OCI-LY7 (cell line): Measurements from ENCODE around the gene AMZ1. TPM values are rescaled to one million over a fixed set of nuclear protein-coding genes. Genes with fewer than 3 reads are reported as not detected.
"Not testable (repeated sequence)": the region's sequence is repeated elsewhere in the genome, so short reads cannot be mapped to it uniquely, and the experiment has no call there.

Source experiments
- BruUV-seq: library from RNA; stranded (reverse); fragments of 400-500 nt; replicated peaks from 2 replicates; lab custom pipeline; 2021; lab: Mats Ljungman, UMichigan
- CTCF ChIA-PET: fragments of 300-600 bp; sonication (Branson Sonifier 250); formaldehyde crosslinking; loops from one replicate; lab custom pipeline; 2022; ENCODE audit warnings: antibody characterized with exemption; ENCODE audit not compliant: unreplicated experiment; lab: Charles Lee
- POLR2A ChIA-PET: fragments of 300-600 bp; sonication (Branson Sonifier 250); formaldehyde crosslinking; loops from one replicate; lab custom pipeline; 2022; ENCODE audit warnings: antibody characterized with exemption; lab: Charles Lee
- DNase-seq: peaks from one replicate; pipeline ENCODE4 v3.0.0-alpha.2; 2015; ENCODE audit warnings: low spot score
- H2AFZ ChIP-seq: fragments of 200-600 bp; sonication (generic), shearing (Covaris generic); 2 replicates; pipeline ENCODE4 v1.6.1; 2014; ENCODE audit warnings: mild to moderate bottlenecking, antibody characterized with exemption, low read length, moderate library complexity
- H3K27ac ChIP-seq: fragments of 200-600 bp; sonication (generic); 2 replicates; pipeline ENCODE4 v1.5.1; 2014; ENCODE audit warnings: mixed run types, low read depth, mild to moderate bottlenecking, moderate library complexity, low read length, inconsistent platforms; ENCODE audit not compliant: poor library complexity, severe bottlenecking
- H3K36me3 ChIP-seq: fragments of 200-600 bp; sonication (generic); 2 replicates; pipeline ENCODE4 v1.6.1; 2014; ENCODE audit warnings: mild to moderate bottlenecking, antibody characterized with exemption, low read length, moderate library complexity, mixed read lengths; ENCODE audit not compliant: insufficient read depth
- H3K4me1 ChIP-seq: fragments of 200-600 bp; sonication (generic); 2 replicates; pipeline ENCODE4 v1.5.1; 2014; ENCODE audit warnings: mild to moderate bottlenecking, low read length; ENCODE audit not compliant: insufficient read depth, poor library complexity, severe bottlenecking
- H3K4me2 ChIP-seq: fragments of 200-600 bp; sonication (generic); 2 replicates; pipeline ENCODE4 v1.6.1; 2014; ENCODE audit warnings: mild to moderate bottlenecking, low read length
- H3K4me3 ChIP-seq: fragments of 200-600 bp; sonication (generic); 2 replicates; pipeline ENCODE4 v1.5.1; 2014; ENCODE audit warnings: mild to moderate bottlenecking, low read depth, low read length; ENCODE audit not compliant: poor library complexity, severe bottlenecking
- H3K79me2 ChIP-seq: fragments of 200-600 bp; sonication (generic); 2 replicates; pipeline ENCODE4 v1.6.1; 2016; ENCODE audit warnings: low read depth, mild to moderate bottlenecking, low read length, moderate library complexity, mixed read lengths; ENCODE audit not compliant: insufficient read depth
- H3K9me2 ChIP-seq: fragments of 200-600 bp; sonication (generic); 2 replicates; pipeline ENCODE4 v1.6.1; 2016; ENCODE audit warnings: mild to moderate bottlenecking, low read length, mixed read lengths; ENCODE audit not compliant: insufficient read depth
- H3K9me3 ChIP-seq: fragments of 200-600 bp; sonication (generic); 2 replicates; pipeline ENCODE4 v1.6.1; 2014; ENCODE audit warnings: mild to moderate bottlenecking, mixed run types, low read length, mixed read lengths
- H4K20me1 ChIP-seq: fragments of 200-600 bp; sonication (generic); 2 replicates; pipeline ENCODE4 v1.6.1; 2014; ENCODE audit warnings: mild to moderate bottlenecking, antibody characterized with exemption, low read length, moderate library complexity, mixed read lengths; ENCODE audit not compliant: insufficient read depth
- EZH2phosphoT487 ChIP-seq: fragments of 200-600 bp; sonication (generic); IDR thresholded peaks from 2 replicates; pipeline ENCODE4 v1.6.1; 2018; ENCODE audit warnings: low read depth, borderline replicate concordance, mild to moderate bottlenecking, mixed run types, antibody characterized with exemption, low read length, moderate library complexity, mixed read lengths
- intact Hi-C: fragments of 100-400 bp; cut with micrococcal nuclease; formaldehyde crosslinking; loops from one replicate; pipeline ENCODE4 v1.10.0; 2022; ENCODE audit not compliant: unreplicated experiment
- total RNA-seq, 2 experiments: library from RNA; depleted of rRNA in 1 of 2; stranded (reverse); fragments of >200 nt in 1 of 2; shearing (Covaris generic) in 1 of 2; gene quantifications; 2 replicates each; pipeline ENCODE4 v1.2.3, GENCODE V29; 2014 to 2022
- TF ChIP-seq, protein P1 (sequence below): fragments of 200-600 bp; sonication (generic); conservative IDR thresholded peaks from 2 replicates; pipeline ENCODE4 v1.5.1; 2014; ENCODE audit warnings: mild to moderate bottlenecking, antibody characterized with exemption, low read length, moderate library complexity, mixed read lengths

The AMZ1 gene
- total RNA-seq, 2 experiments from 2014 or later: 1.4 to 2.7 TPM

DNA sequence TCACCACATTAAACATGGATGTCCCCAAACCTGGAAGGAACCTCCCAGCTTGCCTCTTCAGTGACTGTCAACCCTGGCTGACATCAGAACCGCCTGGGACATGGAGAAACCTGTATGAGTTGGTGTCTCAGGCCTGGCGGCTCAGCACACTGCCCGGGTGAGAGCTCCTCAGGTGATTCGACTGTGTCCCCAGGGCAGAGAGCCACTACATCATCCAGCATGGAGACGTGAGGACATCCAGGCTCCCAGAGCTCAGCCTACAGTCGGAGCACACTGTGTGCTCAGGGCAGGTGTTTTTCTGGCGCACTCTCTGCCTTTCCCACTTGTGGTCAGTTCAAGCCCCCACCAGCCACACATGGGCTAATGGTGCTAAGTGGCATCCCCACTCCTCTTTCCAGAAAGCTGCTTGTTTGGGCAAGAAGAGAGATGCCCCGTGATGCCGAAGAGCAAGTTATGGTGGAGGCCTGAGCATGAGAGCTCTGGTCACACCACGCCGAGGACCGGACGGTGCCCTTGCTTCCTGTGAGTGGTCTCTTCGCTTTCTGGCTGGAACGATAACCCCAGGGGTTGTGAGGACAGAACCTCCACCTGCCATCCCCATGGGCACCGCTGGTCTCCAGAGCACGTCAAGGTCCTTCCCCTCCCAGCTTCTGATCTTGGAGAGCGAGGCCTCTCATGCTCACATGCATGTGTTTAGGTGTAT lies 38.5 kb downstream of the AMZ1 start:
- POLR2A ChIA-PET: no interaction called here
- intact Hi-C loops: no loop called here
- H3K4me2 ChIP-seq: no peak overlapping the region
- no peak overlapping the region for H3K4me3 ChIP-seq
- no peaks in the 10 kb centered on the region for H3K4me1 ChIP-seq
- no peaks in the 10 kb centered on the region for H3K9me2 ChIP-seq
- 0 out of 2 replicates have a peak, but pooled peaks cover 4% of the 10 kb centered on the region for H3K36me3 ChIP-seq
- no peak for TF ChIP-seq EZH2phosphoT487
- TF ChIP-seq, protein P1, sequence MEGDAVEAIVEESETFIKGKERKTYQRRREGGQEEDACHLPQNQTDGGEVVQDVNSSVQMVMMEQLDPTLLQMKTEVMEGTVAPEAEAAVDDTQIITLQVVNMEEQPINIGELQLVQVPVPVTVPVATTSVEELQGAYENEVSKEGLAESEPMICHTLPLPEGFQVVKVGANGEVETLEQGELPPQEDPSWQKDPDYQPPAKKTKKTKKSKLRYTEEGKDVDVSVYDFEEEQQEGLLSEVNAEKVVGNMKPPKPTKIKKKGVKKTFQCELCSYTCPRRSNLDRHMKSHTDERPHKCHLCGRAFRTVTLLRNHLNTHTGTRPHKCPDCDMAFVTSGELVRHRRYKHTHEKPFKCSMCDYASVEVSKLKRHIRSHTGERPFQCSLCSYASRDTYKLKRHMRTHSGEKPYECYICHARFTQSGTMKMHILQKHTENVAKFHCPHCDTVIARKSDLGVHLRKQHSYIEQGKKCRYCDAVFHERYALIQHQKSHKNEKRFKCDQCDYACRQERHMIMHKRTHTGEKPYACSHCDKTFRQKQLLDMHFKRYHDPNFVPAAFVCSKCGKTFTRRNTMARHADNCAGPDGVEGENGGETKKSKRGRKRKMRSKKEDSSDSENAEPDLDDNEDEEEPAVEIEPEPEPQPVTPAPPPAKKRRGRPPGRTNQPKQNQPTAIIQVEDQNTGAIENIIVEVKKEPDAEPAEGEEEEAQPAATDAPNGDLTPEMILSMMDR: no peak
- CTCF ChIA-PET: interaction anchor here (0.6 kb wide), 1 partner anchor 28 kb away, joined by 3 read pairs; no protein-coding TSS in a partner anchor
- H2AFZ ChIP-seq: no peak overlapping the region
- no peak for DNase-seq
- no peaks in the 10 kb centered on the region for H3K79me2 ChIP-seq
- H3K27ac ChIP-seq: no peak overlapping the region
- no peaks in the 10 kb centered on the region for H4K20me1 ChIP-seq
- no peaks in the 10 kb centered on the region for H3K9me3 ChIP-seq
- BruUV-seq: no TSS peak

DNA sequence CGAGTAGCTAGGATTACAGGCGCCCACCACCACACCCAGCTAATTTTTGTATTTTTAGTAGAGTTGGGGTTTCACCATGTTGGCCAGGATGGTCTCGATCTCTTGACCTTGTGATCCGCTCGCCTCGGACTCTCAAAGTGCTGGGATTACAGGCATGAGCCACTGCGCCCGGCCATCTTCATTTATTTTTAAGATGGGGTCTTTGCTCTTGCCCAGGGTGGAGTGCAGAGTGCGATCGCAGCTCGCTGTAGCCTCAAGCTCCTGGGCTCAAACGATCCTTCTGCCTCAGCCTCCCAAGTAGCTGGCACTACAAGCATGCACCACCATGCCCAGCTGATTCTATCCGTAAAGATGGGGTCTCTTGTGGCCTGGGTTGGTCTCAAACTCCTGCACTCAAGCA lies 39.2 kb downstream of the AMZ1 start:
- intact Hi-C loops, H2AFZ ChIP-seq, H4K20me1 ChIP-seq, H3K79me2 ChIP-seq, H3K27ac ChIP-seq, H3K9me2 ChIP-seq, H3K4me1 ChIP-seq, H3K4me2 ChIP-seq, H3K36me3 ChIP-seq, DNase-seq, BruUV-seq, H3K4me3 ChIP-seq, H3K9me3 ChIP-seq, CTCF ChIA-PET: not testable (repeated sequence)
- POLR2A ChIA-PET: interaction anchor here (0.7 kb wide), 2 partner anchors 39 to 96 kb away, joined by 4 to 6 read pairs; partner anchors contain the start of gene TTYH3

DNA sequence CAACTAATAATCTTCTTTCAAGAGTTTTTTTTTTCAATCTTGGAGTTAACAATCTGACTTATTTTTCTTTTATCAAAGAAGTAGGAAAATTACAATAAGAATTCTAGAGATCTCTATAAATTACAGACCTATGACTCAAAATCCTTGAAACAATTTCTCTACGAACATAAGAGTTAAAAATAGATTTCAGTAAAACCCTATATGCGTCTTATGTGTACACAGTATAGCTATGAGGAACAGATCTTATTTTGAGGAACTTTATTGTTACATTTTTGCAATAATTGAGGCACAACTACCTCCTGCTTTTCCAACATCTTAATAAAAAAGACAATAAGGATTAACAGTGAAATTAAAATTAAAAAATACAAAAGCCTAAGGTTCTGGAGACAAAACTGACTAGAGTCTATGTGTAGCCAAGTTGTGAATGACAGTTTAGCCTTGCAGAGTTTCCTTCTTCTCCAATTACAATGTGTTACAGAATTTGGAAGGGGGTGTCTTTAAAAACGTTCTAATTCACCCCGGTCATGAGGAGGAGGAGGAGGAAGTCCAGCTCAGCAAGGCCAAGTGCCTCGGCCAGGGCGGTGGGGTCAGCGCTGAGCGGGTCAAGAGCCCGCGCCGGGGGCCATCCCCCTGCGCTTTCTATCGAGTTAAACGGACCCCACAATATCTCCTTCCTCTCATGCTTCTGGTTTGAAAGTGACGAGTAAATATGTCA lies 40.5 kb downstream of the AMZ1 start:
- no peak overlapping the region for H3K4me3 ChIP-seq
- POLR2A ChIA-PET: no interaction called here
- BruUV-seq: no TSS peak
- no peak for DNase-seq
- H4K20me1 ChIP-seq: no peaks in the 10 kb centered on the region
- H2AFZ ChIP-seq: no peak overlapping the region
- H3K9me2 ChIP-seq: no peaks in the 10 kb centered on the region
- H3K36me3 ChIP-seq: 0 out of 2 replicates have a peak, but pooled peaks cover 4% of the 10 kb centered on the region
- H3K9me3 ChIP-seq: no peaks in the 10 kb centered on the region
- intact Hi-C loops: no loop called here
- H3K4me1 ChIP-seq: no peaks in the 10 kb centered on the region
- TF ChIP-seq, protein P1: no peak
- TF ChIP-seq EZH2phosphoT487: no peak
- no peak overlapping the region for H3K27ac ChIP-seq
- CTCF ChIA-PET: no interaction called here
- no peaks in the 10 kb centered on the region for H3K79me2 ChIP-seq
- no peak overlapping the region for H3K4me2 ChIP-seq
